ENCODE results near the gene LHX4. TPM values are rescaled to one million over a fixed set of nuclear protein-coding genes. Genes with fewer than 3 reads are reported as not detected.

Gene LHX4
- total and polyA plus RNA-seq, 4 donors, result 0.02 to 0.03 (median 0.02) TPM; not detected in 1

DNA sequence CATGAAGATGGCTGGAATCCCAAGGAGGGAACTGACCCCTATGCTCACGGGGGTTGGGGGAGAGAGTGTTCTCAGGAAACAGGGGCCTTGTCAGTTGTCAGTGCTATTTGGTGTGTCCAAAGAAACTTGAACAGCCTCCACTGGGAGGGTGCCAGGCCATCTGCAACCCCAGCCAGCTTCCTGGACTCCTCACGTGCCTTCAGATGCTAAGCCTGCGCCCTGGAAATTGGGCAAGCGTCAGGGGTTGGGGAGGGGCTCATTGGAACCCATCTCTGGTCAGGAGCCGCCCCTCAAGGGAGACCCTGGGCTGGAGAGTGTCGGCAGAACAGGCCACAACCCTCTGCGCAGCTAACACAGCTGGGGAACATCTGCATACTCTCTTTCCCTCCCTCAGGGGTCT lies 13.1 kb upstream of the LHX4 start:
- 72 to 73% methylated on average over 7 of the region's 7 CpGs for WGBS, 2 donors
- no peak overlapping the region for H3K4me3 ChIP-seq
- H3K9ac ChIP-seq (ENCODE audit: insufficient read depth in 1 of 2, low read length in 2 of 2), result no peak overlapping the region
- no peak overlapping the region for H3K27ac ChIP-seq (ENCODE audit: low read depth in 1 of 2, low read length in 1 of 2)
- H3K9me3 ChIP-seq (ENCODE audit: control insufficient read depth in 4 of 4, insufficient read depth in 3 of 4, low read length in 3 of 4), result no peaks in the 10 kb centered on the region
- TF ChIP-seq, protein P1, sequence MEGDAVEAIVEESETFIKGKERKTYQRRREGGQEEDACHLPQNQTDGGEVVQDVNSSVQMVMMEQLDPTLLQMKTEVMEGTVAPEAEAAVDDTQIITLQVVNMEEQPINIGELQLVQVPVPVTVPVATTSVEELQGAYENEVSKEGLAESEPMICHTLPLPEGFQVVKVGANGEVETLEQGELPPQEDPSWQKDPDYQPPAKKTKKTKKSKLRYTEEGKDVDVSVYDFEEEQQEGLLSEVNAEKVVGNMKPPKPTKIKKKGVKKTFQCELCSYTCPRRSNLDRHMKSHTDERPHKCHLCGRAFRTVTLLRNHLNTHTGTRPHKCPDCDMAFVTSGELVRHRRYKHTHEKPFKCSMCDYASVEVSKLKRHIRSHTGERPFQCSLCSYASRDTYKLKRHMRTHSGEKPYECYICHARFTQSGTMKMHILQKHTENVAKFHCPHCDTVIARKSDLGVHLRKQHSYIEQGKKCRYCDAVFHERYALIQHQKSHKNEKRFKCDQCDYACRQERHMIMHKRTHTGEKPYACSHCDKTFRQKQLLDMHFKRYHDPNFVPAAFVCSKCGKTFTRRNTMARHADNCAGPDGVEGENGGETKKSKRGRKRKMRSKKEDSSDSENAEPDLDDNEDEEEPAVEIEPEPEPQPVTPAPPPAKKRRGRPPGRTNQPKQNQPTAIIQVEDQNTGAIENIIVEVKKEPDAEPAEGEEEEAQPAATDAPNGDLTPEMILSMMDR (IDR thresholded peaks at IDR 0.05; ENCODE audit: control extremely low read depth, extremely low read depth), result no peak
- peaks cover 0 to 3% (median 0%) of the 10 kb centered on the region in 3 donors for H3K27me3 ChIP-seq (ENCODE audit: control insufficient read depth in 3 of 3, insufficient read depth in 3 of 3, low read length in 2 of 3)
- DNase-seq (peak in 2 of 3 donors; percentile 35 to 81), ATAC-seq (ENCODE audit: insufficient read depth, low FRiP score) (no peak)
- H3K36me3 ChIP-seq (ENCODE audit: control insufficient read depth in 4 of 4, insufficient read depth in 4 of 4, low read length in 4 of 4), result no peaks in the 10 kb centered on the region
- H3K4me1 ChIP-seq (ENCODE audit: control insufficient read depth in 5 of 5, insufficient read depth in 5 of 5, low read length in 5 of 5), result peaks cover 0 to 24% (median 0%) of the 10 kb centered on the region in 5 donors

DNA sequence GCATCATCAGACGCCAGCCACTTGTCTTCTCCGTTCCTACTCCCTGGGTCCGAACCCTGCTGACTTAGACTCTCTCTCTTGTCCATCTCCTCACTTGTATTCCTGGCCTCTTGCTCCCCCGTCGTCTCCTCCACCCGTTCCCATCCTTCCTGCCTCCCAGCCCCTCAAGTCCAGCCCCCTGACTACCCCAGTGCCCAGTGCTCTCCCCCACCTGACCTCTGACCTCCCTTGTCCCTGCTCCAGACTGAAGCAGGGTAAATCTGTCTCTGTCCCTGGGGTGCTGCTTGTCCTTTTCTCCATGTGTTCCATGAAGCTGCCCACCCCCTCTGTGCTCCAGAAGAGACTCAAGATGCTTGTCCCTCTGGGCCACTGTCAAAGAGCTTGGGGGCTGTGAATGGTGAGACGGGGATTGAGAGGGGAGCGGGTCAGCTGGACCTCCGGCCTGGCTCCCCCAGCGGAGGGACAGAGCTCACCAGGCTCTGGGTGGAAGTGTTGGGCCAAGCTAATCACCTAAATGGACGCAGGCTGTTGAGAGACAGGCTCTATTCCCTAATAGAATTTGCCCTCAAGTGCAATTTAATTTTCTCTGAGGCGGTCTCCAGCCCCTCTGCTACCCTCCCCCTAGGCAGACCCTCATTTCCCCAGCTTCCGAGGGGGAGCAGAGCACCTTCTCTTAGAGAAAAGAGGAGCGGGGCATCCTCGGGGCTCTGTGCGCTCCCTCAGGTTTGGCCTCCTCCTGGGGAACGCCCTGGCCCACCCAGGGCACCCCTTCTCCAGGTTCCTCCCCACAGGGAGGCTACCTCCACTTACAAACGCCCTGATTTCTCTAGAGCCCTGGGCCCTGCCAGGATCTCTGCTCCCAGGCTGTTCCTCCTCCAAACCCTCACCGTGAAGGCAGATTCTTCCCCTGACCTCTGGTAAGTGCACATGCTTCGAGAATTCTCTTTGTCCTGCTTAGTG lies 11.0 kb upstream of the LHX4 start:
- Histone ChIP-seq H3K9me3 (ENCODE audit: control insufficient read depth in 4 of 4, insufficient read depth in 3 of 4, low read length in 3 of 4) (no peaks in the 10 kb centered on the region), H3K36me3 (ENCODE audit: control insufficient read depth in 4 of 4, insufficient read depth in 4 of 4, low read length in 4 of 4) (no peaks in the 10 kb centered on the region), H3K27ac (ENCODE audit: low read depth in 1 of 2, low read length in 1 of 2) (no peak overlapping the region), H3K9ac (ENCODE audit: insufficient read depth in 1 of 2, low read length in 2 of 2) (no peak overlapping the region), H3K27me3 (ENCODE audit: control insufficient read depth in 3 of 3, insufficient read depth in 3 of 3, low read length in 2 of 3) (peaks cover under 1 to 12% (median 3%) of the 10 kb centered on the region in 3 donors), H3K4me3 (no peak overlapping the region), H3K4me1 (ENCODE audit: control insufficient read depth in 5 of 5, insufficient read depth in 5 of 5, low read length in 5 of 5) (peaks cover 0 to 16% (median 0%) of the 10 kb centered on the region in 5 donors)
- 85 to 87% methylated on average over 20 of the region's 20 CpGs for WGBS, 2 donors
- ATAC-seq (ENCODE audit: insufficient read depth, low FRiP score) (no peak), DNase-seq (no peak)
- TF ChIP-seq, protein P1 (IDR thresholded peaks at IDR 0.05; ENCODE audit: control extremely low read depth, extremely low read depth), result no peak

DNA sequence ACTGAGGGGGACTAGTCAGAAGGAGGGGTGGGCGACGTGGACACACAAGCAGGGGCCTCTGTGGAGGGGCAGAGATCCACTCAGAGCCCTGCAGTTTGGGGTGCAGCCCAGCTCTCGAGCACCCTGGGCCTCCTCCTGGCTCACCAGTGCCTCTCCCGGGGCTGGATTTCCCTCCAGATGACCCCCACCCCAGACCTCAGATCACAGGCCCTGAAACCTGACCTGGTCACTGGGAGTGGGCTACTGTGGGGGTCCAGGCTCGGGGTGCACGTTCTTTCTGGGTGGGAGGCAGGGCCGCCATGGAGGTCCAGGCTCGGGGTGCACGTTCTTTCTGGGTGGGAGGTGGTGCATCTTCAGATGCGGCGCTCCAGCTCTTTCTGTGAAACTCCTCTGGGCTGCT lies 10.3 kb upstream of the LHX4 start:
- ATAC-seq (ENCODE audit: insufficient read depth, low FRiP score) (no peak), DNase-seq (no peak)
- peaks cover 0 to 15% (median 0%) of the 10 kb centered on the region in 5 donors for H3K4me1 ChIP-seq (ENCODE audit: control insufficient read depth in 5 of 5, insufficient read depth in 5 of 5, low read length in 5 of 5)
- H3K4me3 ChIP-seq, result no peak overlapping the region
- H3K9ac ChIP-seq (ENCODE audit: insufficient read depth in 1 of 2, low read length in 2 of 2), result no peak overlapping the region
- 89 to 91% methylated on average over 8 to 11 of the region's 11 CpGs for WGBS, 2 donors
- TF ChIP-seq, protein P1 (IDR thresholded peaks at IDR 0.05; ENCODE audit: control extremely low read depth, extremely low read depth), result no peak
- H3K27me3 ChIP-seq (ENCODE audit: control insufficient read depth in 3 of 3, insufficient read depth in 3 of 3, low read length in 2 of 3), result peaks cover 8 to 19% (median 9%) of the 10 kb centered on the region in 3 donors
- no peaks in the 10 kb centered on the region for H3K36me3 ChIP-seq (ENCODE audit: control insufficient read depth in 4 of 4, insufficient read depth in 4 of 4, low read length in 4 of 4)
- peaks cover 0 to 2% (median 0%) of the 10 kb centered on the region in 4 donors for H3K9me3 ChIP-seq (ENCODE audit: control insufficient read depth in 4 of 4, insufficient read depth in 3 of 4, low read length in 3 of 4)
- no peak overlapping the region for H3K27ac ChIP-seq (ENCODE audit: low read depth in 1 of 2, low read length in 1 of 2)
